Thyroid gland (tissue), 4 donors: Measurements from ENCODE around the gene C2orf92.

Experiments
- CTCF ChIP-seq, 6 experiments: fragments of 200-600 bp in 3 of 6; fragments of 450-650 bp in 3 of 6; sonication (generic) in 3 of 6; IDR thresholded peaks; one replicate each; pipeline ENCODE4 v1.5.1; 2016 to 2019; ENCODE audit warnings: antibody characterized with exemption in 6 of 6, mild to moderate bottlenecking in 2 of 6, inconsistent platforms in 1 of 6, moderate library complexity in 1 of 6
- POLR2A ChIP-seq, 2 donors: fragments of 450-650 bp; IDR thresholded peaks; one replicate each; pipeline ENCODE4 v1.6.1; 2017; ENCODE audit warnings: antibody characterized with exemption in 2 of 2, mild to moderate bottlenecking in 2 of 2, moderate library complexity in 1 of 2

- no peak for TF ChIP-seq CTCF (IDR thresholded peaks at IDR 0.05)
- TF ChIP-seq POLR2A (IDR thresholded peaks at IDR 0.05): no peak
Observed at GRCh38 chr2:97718942-97719341, 49.4 kb downstream of the C2orf92 start.
